Right ventricle myocardium superior (tissue), 1 donor: Measurements from ENCODE around the gene SF3A1. TPM values are rescaled to one million over a fixed set of nuclear protein-coding genes. Genes with fewer than 3 reads are reported as not detected.

Experiments used
- ATAC-seq: fragments of 200-7000 bp; cut with Tn5 transposase; one replicate; pipeline ENCODE4 v1.9.1; 2020; ENCODE audit warnings: mild to moderate bottlenecking; ENCODE audit not compliant: poor library complexity
- DNase-seq: peaks from one replicate; pipeline ENCODE4 v3.0.0-alpha.2; 2020
- intact Hi-C: fragments of 100-400 bp; cut with DNase I; formaldehyde crosslinking; loops from one replicate; pipeline ENCODE4 v1.11.2; 2022
- total RNA-seq: library from RNA; stranded (reverse); fragmentation: NEBNext Ultra II Directional; extraction: Animal tissue kit (Norgen Biotek cat#: 25700); gene quantifications from one replicate; pipeline ENCODE4 v1.2.1, GENCODE V29; 2021
- donor health status: DM: no; HTN: yes; CAD: no; lungs with severe emphysema.

SF3A1 gene
- total RNA-seq, 1 donor from 2014 or later, result 87.7 TPM

DNA sequence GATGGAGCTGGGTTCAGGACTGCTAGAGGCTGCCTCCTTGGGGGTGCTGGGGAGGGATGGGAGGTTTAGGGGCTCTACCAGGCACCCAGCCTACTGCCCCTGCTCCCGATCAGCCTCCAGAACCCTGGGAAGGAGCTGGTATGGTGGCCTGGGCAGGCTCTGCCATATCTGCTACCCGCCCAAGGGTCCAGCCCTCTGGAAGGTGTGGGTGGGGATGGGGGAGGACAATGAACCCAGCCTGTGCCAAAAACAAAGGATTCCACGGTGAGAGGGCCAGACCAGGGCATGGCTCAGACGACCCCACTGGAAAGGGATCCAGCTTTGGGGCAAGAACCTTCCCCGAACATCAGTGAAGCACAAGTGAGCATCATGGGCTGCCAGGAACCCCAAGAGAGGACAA lies 70.4 kb downstream of the SF3A1 start:
- intact Hi-C loops, result no loop called here
- no peak for ATAC-seq
- DNase-seq, result no peak

DNA sequence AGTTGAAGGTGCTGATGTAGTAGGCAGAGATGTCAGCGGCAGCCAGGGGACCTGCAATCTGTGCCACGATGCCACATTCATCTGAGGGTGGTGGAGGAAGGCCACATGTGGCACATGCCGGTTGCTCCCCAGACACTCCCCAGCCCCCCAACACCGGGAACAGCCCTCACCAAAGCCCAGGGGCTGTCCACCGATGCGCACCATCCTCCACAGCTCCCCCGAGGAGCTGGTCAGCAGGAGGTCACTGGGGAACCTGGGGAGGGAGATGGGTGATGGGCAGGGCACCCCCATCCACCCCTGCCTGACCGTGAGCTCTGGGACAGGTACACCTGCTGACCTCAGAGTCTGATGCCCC lies 70.9 kb downstream of the SF3A1 start:
- intact Hi-C loops, result no loop called here
- DNase-seq, result no peak
- ATAC-seq, result no peak

DNA sequence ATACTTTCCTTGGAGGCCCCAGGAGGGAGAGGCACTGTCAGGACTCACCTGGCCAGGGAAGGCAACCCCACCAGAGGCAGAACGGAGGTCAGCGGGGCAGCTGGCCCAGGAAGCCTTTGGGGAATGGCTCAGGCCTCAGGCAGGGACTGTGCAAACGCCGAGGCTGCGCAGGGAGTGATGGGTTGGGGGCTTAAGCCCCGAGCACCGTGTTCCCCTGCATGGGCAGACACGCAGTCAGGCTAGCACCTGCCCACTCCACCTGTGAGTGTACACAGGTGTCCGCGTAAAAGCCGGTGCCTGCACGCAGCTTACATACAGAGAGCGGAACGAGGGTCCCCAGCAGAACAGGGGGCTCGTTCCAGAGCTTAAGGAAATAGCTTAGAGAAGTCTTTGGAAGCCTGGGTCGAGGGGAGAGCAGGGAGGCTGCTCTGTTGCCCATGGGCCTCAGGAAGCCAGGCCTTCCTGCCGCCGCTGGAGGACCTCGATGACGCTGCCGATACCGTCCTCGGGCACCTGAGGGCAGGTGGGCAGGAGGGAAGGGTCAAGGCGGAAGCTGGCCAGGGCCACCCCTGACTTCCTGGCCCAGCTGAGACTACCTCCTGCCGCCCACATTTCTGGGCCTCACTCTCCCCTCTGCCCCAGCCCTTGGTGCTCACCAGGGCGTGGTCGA lies 71.4 kb downstream of the SF3A1 start:
- no peak for DNase-seq
- intact Hi-C loops, result no loop called here
- no peak for ATAC-seq

DNA sequence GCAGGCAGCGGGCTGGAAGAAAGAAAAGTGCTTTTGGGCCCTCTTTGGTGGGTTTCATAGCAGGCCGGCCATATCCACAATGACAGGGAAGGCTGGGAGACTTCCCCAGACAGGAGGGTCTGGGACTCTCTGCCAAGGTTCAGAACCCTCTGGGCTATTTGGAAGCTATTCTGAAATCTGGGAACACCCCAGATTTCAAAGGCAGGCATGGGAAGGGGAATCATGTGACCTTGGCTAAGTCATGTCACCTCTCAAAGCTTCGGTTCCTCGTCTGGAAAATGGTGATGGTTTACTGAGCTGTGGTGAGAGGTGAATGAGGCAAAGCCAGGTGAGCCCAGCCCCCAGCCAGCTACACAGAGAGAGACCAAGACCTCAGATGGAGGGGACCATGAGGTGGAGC lies 72.0 kb downstream of the SF3A1 start:
- ATAC-seq (no peak), DNase-seq (no peak)
- intact Hi-C loops, result no loop called here

DNA sequence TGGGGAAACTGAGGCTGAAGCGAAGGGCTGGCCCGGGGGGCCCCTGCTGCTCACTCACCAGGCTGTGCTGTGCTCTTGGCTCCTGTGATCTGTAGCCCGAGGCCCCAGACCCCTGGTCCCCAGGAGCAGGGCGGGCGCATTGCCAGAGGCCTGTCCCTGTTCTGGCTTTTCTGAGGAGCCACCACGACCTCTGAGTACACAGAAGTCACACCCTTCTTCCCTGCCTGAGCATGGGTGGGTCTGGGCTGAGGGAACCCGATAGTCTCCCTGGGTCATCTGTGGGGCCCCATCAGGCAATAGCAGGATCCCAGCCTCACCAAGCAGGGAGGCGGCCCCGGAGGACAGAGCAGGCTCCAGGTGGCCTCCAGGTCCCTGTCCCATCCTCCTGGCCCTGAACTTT lies 72.5 kb downstream of the SF3A1 start:
- DNase-seq (peak; percentile 35), ATAC-seq (no peak)
- intact Hi-C loops, result no loop called here

DNA sequence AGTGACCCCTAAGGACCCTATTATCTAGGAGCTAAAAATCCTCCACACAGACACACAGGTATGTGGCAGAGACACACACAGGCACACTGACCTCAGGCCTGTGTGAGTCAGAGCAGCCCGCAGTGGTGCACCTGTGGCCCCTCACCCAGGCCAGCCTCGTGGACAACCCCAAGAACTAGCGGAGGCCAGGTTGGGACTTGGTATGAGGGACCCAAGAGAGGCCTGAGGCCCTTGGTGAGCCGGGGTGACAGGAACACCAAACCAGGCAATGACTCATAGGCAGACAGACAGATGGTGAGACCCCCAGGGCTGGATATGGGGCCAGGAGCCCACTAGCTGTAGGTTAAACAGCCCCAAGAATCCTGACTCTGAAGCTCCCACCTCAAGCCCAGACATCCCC lies 73.4 kb downstream of the SF3A1 start:
- intact Hi-C loops, result no loop called here
- ATAC-seq, result no peak
- DNase-seq, result no peak

DNA sequence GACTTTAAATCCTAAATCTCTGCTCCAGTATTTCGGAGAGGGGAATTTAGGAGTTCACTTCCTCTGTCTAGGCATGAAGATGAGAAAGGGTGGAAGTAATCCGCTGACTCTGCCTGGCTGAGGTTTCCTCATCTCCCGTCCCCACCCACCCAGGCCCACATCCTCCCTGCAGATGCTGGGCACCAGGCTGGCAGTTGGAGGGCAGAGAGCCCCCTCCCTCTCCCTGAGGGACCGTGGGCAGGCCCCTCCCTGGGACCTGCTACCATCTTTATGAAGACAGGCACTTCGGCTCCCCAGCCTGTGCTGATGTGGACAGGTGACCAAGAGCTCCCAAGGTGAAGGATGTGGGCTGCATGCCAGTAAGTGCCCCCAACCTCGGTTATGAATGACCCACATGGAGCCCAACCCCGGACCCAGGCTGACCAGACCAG lies 74.1 kb downstream of the SF3A1 start:
- ATAC-seq (peak; percentile 17), DNase-seq (no peak)
- intact Hi-C loops, result no loop called here

Other genes starting within 250 kb of the SF3A1 start
- 0.54 TPM for gene LIF, start 110.1 kb downstream of the SF3A1 start, total RNA-seq
- 0.11 TPM for gene OSM, start 90.0 kb downstream of the SF3A1 start, total RNA-seq
- gene CASTOR1, start 67.4 kb downstream of the SF3A1 start, total RNA-seq, result 5.3 TPM
- 6.5 TPM for gene TBC1D10A, start 30.0 kb downstream of the SF3A1 start, total RNA-seq
- 0.51 TPM for gene CCDC157, start 113 bp upstream of the SF3A1 start, total RNA-seq
- gene RNF215, start 30.5 kb upstream of the SF3A1 start, total RNA-seq, result 4.3 TPM
- gene SEC14L2, start 40.1 kb upstream of the SF3A1 start, total RNA-seq, result 1.5 TPM
- 15.1 TPM for gene MTFP1, start 68.9 kb upstream of the SF3A1 start, total RNA-seq
- gene SEC14L3, start 115.1 kb upstream of the SF3A1 start, total RNA-seq, result not detected
- not detected for gene SEC14L4, start 148.8 kb upstream of the SF3A1 start, total RNA-seq
- not detected for gene SEC14L6, start 189.8 kb upstream of the SF3A1 start, total RNA-seq
- gene GAL3ST1, start 217.8 kb upstream of the SF3A1 start, total RNA-seq, result 0.27 TPM
- gene PES1, start 235.0 kb upstream of the SF3A1 start, total RNA-seq, result 19.3 TPM